NCI-H446 treated with DMSO at 0.1 percent for 48 hours (cell line): ENCODE results near the gene DARS1.
"Not testable (repeated sequence)": the region's sequence is repeated elsewhere in the genome, so short reads cannot be mapped to it uniquely, and the experiment has no call there.

ENCODE experiments used
- DNase-seq: peaks from one replicate; lab custom pipeline; 2025; lab: John Stamatoyannopoulos, UW

Gene DARS1

DNA sequence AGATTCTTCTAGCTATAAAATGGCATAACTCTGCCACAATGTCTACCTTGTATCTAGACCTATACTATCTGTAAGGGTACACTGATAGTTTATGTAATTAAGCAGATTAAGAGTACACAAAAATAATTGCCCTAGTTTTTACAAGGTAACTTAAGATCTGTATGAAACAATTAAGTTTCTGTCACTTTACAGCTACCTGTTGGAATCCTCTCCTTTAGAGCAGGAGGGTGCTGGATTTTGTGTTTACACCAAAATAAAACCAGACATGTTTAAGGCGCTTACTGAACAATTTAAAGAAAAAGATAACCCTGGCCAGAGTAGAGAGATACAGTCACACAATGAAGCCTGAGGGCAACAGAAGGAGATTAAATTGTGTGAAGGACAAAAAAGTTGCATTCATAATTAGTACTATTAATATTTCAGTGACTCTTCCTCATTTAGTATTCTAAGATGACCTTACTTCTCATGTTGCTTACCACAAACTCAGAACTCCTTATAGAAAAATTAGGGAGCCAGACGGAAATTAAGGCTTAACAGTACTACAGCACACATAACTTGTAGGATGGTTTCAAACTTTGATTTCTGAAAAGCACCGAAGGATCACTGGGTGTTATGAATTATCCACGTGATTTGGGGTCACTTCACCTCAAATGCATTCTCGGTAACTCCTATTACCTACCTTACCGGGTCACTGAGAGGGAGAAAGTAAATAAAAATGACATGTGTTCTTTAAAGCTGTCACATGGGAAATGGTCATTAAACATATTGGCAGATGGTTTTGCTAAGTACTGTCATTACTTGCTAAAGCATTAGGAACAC, 1.0 kb downstream of the DARS1 start:
- no peak for DNase-seq

DNA sequence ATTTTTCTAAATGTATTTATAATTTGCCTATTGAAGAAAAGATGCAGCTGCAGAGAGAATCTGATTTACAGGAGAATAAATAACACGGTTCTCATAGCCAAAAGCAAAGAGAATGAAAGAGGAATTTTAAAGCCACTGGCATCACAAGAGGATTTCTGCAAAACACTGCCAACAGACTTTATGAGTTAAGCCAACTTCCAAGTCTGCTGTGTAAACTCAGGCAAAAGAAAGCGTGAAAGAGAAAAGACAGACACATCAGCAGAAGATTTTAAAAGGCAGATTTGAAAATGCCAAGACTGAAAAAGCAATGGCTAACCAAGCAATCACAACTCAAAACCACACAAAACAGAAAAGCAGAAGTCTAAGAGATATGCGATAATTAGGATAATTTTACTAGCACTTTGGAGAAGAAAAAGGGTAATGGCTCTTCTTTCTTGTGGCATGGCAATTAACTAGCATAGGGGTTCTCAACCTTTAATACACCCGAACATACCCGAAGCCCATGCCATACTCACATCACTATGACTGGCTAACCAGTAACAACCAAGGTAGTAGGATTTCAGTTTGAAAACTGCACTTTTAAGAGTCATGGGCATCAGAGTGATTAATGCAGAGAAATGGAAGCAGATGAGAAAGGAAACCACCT, 4.9 kb downstream of the DARS1 start:
- DNase-seq: no peak

DNA sequence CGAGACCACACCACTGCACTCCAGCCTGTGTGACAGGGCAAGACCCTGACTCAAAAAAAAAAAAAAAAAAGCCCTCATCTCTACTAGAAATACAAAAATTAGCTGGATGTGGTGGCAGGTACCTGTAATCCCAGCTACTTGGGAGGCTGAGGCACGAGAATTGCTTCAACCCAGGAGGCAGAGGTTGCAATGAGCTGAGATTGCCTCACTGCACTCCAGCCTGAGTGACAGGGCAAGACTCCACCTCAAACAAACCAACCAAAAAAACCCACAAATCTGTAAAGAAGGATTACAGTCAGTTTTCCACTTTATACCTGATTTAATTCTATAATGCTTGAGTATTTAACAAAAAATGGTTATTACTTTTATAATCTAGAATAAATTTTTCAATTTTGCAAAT, 9.7 kb downstream of the DARS1 start:
- no peak for DNase-seq

DNA sequence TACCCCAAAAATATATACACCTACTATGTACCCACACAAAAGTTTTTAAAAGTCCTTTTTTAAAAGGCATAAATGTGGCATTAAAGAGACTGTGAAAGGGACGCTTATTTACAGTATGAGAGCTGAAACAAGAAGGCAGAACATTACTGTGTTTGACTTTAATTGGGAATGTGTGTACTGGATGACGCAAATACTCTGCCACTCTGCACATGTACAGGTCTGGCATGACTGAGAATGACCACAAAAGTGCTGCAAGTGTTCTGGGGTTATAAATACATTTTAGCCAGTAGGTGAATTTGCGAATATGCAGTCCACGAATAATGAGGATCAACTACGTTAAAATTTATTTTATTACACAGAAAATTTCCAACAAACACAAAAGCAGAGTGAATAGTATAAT, 11.4 kb downstream of the DARS1 start:
- DNase-seq: no peak

DNA sequence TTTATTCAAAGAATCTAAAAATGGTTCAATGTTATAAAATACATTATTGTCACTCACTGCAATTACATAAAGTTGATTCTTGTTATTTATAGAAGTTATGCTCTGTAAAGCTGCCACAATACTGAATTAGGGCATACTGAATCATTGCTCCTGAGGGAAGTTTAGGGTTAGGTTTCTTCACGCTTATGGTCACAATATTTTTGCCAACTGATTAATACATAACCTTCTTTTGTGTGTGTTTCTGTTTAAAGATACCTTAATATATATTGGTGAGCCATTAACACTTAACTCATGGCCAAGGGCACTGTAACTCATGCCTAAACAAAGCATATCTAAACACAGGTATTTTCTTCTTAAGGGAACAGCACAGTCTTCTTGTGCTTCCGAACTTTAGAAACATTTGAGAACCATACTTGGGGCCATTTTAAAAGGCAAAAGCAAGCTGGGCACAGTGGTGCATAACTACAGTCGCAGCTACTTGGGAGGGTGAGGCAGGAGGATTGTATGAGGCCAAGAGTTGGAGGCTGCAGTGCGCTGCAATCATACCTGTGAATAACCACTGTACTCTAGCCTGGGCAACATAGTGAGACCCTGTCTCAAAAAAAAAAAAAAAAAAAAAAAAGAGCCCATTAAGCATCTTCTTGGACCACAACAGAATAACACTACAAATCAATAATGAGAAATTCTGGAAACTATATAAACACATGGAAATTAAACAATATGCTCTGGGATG, 15.6 kb downstream of the DARS1 start:
- no peak for DNase-seq

DNA sequence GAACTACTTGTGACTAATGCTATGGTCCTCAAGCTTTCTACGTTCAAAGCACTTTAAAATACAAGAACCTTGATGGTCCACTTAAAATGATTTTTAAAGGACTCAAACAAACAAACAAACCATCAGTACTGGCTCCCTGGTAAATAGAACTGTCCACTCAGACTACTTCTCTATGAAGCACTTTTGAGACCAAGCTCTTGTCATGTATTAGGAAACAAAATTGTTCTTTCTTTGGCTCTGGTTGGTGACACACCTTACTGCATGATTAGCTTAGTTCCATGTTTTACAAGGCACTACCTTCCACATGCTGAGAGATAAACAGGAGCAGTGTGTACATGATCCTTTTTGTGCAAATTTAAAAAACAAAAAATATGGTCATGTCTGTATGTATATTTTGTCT, 19.7 kb downstream of the DARS1 start:
- no peak for DNase-seq

DNA sequence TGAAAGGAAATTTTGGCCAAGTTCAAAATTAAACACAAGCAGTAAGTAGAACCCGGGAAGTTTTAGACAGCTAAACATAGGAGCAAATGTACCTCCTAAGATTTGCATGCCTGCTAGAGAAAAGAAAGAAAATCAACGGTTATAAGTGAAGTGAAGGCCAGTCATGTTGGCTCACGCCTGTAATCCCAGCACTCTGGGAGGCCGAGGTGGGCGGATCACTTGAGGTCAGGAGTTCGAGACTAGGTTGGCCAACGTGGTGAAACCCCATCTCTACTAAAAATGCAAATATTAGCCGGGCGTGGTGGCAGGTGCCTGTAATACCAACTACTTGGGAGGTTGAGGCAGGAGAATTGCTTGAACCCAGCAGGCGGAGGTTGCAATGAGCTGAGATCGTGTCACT, 21.0 kb downstream of the DARS1 start:
- not testable (repeated sequence) for DNase-seq

DNA sequence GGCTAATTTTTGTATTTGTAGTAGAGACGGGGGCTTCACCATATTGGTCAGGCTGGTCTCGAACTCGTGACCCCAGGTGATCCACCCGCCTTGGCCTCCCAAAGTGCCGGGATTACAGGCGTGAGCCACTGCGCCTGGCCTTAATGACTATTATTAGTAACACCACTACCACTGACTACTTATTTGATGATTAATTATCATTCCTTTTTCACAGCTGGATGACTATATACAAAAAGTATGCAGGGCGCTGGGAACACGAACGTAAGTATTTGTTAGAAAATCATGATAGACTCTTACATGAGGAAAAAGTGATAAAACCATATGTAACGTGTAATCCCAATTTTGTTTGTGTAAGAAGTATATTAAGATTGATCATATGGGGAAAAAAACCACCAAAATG, 21.6 kb downstream of the DARS1 start:
- no peak for DNase-seq

DNA sequence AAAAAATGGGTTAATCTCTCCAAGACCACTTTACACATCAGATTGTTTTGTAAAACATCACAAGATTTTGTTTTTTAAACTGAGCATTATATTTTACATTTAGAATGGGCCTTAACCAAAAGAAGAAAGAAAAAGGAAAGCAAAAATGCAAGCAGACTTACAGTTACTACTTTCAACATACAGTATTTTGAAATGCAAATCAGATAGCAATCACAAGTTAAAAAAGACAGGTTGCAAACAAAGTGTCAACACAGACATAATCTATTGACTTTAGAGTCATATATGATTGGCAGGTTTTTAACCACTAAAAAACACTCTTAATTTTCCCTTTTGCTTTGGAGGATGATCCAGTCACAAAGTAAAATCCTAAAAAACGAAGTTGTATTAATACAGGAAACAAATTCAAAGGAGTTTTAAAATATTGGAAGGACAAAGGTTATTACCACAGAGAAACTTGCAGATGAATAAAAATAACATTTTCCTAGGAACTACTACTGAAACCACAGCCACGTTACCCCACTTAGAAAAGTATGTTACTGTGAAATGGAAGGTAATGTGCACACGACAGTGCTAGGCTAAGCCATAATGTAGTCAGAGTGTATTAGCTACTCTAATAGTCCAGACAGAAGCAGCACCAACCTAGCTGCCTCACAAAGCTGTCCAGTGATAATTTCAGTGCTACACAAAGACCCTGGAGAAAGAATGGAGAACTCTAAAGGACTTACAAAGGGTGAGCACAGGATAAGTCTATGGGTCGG, 22.9 kb downstream of the DARS1 start:
- no peak for DNase-seq

DNA sequence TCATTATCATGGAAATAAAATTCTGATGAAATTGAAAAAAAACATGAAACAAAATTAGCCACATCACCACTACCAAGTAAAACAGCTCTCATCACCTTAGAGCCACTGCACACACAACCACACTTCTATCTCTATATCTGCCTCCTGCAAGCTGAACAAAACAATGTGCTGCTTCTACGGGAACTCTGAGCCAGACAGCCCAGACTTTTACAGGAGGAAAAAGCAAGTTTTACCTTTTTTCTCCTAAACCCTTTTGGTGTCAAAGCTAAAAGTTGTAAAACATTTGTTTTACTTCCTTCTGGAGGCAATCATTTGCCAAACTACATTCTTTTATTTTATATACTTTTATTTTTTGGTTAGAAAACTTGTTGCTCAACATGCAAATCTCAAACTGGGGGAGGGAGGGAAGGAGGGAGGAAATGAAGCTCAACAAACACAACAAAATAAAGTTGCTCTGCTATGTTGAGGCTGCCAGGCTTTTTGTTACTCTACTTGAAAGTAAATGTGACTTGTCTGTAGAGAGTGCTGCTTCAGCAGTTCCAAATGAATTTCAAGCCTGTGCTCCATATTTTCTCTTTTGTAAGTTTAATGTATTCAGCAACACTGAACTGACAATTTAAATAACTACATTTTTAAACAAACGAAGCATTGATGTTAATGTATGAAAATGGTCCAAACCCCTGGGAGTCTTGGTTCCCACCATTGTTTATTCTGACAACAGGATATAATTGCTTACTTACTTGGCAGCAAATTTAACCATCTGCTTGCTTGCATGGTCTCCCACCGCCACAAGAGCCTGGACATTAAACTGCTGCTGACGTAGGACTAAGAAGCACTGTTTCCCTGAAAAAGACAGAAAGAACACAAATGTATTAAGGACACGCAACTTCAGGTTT, 24.5 kb downstream of the DARS1 start:
- peak; percentile 89 for DNase-seq

DNA sequence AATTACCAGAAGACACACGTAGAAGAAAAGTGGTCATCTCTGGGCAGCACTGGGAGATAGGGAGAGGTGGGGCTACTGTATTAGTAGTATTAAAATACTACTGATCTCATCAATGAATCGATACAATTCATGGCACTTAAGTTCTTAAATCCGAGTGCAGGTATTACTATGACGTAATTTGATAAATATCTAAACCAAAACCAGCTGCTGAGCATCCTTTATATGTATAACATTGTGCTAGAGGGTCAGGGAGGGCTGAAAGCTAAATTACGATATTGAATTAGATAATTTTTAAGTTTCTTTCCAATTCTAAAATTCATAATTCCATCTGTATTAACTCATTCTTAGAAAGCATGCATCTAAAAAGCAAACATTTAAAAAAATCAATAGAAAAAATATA, 25.3 kb downstream of the DARS1 start:
- no peak for DNase-seq

DNA sequence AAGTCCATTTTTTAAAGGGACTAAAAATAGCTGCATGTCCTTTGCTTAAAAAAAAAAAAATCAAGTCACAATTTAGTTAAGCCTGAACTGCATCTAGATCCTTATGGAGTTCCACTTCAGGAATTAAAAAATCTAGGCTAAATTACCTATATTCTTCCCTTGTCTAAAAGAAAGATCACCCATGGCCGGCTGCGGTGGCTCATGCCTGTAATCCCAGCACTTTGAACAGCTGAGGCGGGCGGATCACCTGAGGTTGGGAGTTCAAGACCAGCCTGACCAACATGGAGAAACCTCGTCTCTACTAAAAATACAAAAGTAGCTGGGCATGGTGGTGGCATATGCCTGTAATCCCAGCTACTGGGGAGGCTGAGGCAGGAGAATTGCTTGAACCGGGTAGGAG, 26.5 kb downstream of the DARS1 start:
- DNase-seq: not testable (repeated sequence)

DNA sequence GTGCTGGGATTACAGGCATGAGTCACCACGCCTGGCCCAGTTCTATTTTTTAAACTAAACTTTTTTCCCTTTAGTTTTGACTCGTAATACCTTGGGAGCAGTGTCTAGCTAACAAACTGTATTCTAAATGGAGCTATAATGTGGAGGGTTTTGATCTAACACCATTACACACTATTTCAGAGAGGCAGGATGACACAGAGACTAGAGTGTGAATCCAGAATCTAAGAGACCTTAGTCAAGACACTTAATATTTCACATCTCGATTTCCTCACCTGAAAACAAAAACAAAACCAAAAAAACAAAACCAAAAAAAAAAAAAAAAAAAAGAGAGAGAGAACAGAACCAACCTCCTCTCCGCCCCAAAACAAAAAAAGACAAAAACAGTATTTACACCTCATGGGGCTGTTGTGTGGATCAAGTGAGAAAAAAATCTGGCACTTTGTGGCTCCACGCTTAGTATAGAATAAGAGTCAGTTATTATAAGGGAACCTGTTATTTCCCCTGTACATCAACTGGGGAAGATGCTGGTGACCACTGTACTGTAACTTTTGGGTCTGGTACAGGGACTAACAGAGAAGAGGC, 31.3 kb downstream of the DARS1 start:
- no peak for DNase-seq

DNA sequence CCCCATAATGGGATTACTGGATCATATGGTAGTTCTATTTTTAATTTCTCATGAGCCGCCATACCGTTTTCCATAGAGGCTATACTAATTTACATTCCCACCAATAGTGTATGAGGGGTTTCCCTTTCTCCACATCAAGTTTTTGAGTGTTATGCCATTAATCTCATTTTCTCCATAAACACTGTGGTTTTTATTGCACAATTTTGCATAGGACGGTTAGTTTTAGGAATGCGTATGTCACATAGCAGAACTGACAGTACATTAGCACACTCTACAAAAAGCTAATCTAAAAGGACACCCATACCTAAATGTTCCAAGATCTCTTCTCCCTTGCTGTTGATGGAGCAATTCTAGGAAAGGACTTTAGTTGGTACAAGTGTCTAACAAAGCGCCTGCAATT, 32.5 kb downstream of the DARS1 start:
- DNase-seq: no peak

DNA sequence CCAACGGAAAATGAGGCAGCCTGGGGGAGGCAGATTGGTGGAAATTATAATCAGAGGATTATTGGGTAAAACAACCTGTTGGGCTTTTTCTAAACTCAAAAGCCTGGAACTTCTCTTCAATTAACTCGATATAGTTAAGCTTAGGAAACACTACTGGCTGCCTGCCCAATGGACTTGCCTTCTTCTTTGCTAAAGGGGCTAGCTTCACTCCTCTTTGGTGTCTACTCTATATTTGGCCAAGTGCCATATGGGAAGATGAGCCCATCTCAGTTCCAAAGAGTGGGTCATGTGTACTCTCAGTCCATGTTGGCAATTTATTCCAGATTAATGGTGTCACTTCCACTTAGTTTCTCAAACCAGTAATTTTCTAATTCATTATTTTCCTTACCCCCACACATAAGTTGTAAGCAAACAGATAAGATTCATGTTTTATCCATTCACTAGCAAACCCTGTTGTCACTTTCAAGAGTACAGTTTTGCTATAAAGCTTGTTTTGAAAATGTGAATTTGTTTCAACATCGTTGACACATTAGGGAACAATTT, 34.3 kb downstream of the DARS1 start:
- DNase-seq: peak; percentile 52

DNA sequence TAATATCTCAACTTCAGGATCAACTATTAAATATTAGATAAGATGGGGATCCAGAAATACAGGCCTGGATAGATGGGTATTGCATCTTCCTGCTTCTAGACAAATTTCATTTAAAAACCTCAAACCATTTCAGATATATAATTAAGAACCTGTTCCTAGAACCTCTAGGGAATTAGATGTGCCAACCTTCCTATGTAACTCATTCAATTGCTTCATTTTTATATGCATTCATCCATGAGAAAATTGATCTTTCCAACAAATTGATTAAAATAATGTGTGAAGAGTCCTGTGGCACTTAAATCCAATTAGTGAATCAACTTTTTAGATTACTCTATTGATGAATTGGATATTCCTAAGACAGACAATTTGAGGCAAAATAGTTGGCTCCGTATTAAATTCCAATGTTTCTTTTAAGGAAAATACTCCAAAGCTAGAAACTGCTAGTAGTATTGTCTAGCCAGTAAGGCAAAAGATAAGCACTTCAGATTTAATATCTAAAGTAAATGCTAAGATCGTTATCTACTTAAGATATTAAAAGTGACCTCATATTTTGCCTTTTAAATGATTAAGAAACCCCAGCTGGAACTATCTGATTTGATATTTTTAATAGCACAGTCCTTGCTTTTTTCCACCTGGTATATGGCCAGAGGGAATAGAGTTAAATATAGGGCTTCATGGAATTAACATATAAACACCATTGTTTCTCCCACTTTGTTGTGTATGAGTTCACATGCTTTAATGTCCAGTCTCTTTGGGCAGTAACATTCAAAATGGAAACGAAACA, 35.8 kb downstream of the DARS1 start:
- peak; percentile 25 for DNase-seq

DNA sequence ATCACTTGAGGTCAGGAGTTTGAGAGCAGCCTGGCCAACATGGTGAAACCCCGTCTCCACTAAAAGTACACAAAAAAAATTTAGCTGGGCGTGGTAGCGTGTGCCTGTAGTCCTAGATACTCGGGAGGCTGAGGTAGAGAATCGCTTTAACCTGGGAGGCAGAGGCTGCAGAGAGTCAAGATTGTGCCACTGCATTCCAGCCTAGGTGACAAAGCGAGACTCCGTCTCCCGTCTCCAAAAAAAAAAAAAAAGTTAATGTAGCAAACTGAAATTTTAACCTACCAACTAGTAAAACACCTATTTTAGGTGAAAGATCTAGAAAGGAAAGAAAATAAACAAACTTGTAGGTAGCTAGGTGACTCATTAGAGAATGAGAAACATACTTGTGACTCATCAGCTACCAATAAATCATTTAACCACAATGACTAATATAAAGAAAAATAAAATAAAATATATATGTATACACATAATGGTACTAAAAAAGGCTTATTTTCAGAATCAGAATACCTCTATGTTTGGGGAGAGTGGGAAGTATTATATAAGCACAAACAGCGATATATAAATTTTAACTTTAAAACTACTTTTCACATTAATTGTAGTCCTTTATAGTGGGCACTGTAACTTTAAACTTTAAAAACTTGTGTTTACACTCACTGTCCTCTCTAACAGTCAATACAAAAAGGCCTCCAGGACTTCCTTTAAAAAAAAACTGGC, 36.6 kb downstream of the DARS1 start:
- no peak for DNase-seq

DNA sequence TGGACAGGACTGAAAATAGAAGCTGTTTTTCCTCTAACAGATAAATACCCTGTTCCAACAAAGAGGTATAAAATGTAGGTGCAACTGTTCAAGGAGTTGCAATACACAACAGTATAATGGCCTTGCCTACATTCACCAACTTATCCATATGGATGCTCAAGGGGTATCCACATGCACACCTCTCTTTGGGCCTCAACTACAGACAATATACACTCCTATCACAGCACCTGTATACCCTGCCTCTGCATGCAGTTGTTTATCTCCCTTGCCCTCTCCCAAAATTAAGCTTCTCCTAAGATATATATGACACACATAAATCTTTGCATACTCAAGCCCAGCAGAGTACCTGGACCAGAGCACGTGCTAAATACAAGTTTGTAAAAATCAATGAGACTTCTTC, 37.3 kb downstream of the DARS1 start:
- DNase-seq: no peak

DNA sequence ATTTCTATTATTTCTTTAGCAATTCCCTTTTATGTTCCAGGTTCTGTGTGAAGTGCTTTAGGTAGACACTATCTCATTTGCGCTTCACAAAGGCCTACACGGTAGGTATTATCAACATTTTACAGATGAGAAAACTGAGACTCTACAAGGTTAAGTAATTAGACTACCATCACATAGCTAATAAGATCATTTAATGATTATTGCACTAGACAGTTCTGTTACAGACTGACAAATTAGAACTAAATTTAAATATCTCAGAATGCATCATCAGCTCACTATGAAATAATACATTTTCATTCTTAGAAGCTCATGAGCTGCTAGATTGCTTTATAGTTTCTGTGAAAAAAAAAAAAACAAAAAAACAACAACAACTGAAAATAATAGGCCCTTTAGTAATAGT, 37.9 kb downstream of the DARS1 start:
- no peak for DNase-seq
